ENCODE results near the gene C1orf52. TPM values are rescaled to one million over a fixed set of nuclear protein-coding genes. Genes with fewer than 3 reads are reported as not detected.

The C1orf52 gene
- total and polyA plus RNA-seq, 2 of the 13 experiments (the other 11 are each of a cell fraction or from before 2014, with no cell fraction given): 19.4 to 27.4 TPM

GRCh38 chr1:85276215-85276977, 16.9 kb upstream of the C1orf52 start, which contains the start of gene BCL10 (continued):
- TF ChIP-seq PRDM10 (CRISPR knock-in tag; IDR thresholded peaks at IDR 0.05; ENCODE audit: low read depth) (peak; percentile 45; the same call in 1 of the 2 replicates), ZBTB2 (CRISPR knock-in tag; IDR thresholded peaks at IDR 0.05; ENCODE audit: low read depth) (peak; percentile 54; the same call in 1 of the 2 replicates), ASH2L (IDR thresholded peaks at IDR 0.05; ENCODE audit: insufficient read length, low read depth, low read length) (peak; percentile 32), ZNF318 (CRISPR knock-in tag; IDR thresholded peaks at IDR 0.05) (no peak), ATF1 (CRISPR knock-in tag; IDR thresholded peaks at IDR 0.05) (peak; percentile 91), MTA1 (CRISPR knock-in tag; IDR thresholded peaks at IDR 0.05; ENCODE audit: borderline replicate concordance) (peak; percentile 44; the same call in 1 of the 2 replicates), ZNF335 (CRISPR knock-in tag; IDR thresholded peaks at IDR 0.05) (peak; percentile 50; the same call in 1 of the 2 replicates), ZKSCAN5 (CRISPR knock-in tag; IDR thresholded peaks at IDR 0.05) (no peak)
- TF ChIP-seq, protein P1, sequence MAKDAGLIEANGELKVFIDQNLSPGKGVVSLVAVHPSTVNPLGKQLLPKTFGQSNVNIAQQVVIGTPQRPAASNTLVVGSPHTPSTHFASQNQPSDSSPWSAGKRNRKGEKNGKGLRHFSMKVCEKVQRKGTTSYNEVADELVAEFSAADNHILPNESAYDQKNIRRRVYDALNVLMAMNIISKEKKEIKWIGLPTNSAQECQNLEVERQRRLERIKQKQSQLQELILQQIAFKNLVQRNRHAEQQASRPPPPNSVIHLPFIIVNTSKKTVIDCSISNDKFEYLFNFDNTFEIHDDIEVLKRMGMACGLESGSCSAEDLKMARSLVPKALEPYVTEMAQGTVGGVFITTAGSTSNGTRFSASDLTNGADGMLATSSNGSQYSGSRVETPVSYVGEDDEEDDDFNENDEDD (CRISPR knock-in tag; IDR thresholded peaks at IDR 0.05; ENCODE audit: borderline replicate concordance): peak; percentile 46; the same call in 1 of the 2 replicates
- TF ChIP-seq, protein P2, sequence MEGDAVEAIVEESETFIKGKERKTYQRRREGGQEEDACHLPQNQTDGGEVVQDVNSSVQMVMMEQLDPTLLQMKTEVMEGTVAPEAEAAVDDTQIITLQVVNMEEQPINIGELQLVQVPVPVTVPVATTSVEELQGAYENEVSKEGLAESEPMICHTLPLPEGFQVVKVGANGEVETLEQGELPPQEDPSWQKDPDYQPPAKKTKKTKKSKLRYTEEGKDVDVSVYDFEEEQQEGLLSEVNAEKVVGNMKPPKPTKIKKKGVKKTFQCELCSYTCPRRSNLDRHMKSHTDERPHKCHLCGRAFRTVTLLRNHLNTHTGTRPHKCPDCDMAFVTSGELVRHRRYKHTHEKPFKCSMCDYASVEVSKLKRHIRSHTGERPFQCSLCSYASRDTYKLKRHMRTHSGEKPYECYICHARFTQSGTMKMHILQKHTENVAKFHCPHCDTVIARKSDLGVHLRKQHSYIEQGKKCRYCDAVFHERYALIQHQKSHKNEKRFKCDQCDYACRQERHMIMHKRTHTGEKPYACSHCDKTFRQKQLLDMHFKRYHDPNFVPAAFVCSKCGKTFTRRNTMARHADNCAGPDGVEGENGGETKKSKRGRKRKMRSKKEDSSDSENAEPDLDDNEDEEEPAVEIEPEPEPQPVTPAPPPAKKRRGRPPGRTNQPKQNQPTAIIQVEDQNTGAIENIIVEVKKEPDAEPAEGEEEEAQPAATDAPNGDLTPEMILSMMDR (CRISPR knock-in tag; IDR thresholded peaks at IDR 0.05): no peak

Measured in HepG2 (cell line).